DMS114 treated with DMSO at 0.1 percent for 48 hours (cell line): ENCODE results near the gene PTPRO.

Source experiments
- DNase-seq: peaks from one replicate; lab custom pipeline; 2025; ENCODE audit not compliant: unreplicated experiment; lab: John Stamatoyannopoulos, UW

Gene PTPRO

GRCh38 chr12:15550793-15551192 lies 228.5 kb downstream of the PTPRO start:
- DNase-seq: no peak

- no peak for DNase-seq
Measured at GRCh38 chr12:15555446-15555845, 233.1 kb downstream of the PTPRO start.

GRCh38 chr12:15556411-15557102 lies 234.2 kb downstream of the PTPRO start:
- DNase-seq: no peak

GRCh38 chr12:15558915-15559528 lies 236.7 kb downstream of the PTPRO start:
- DNase-seq: no peak

- no peak for DNase-seq
Measured at GRCh38 chr12:15561396-15561795, 239.1 kb downstream of the PTPRO start.

- no peak for DNase-seq
Measured at GRCh38 chr12:15562263-15562662, 240.0 kb downstream of the PTPRO start.

- DNase-seq: no peak
Measured at GRCh38 chr12:15563663-15564062, 241.4 kb downstream of the PTPRO start.

GRCh38 chr12:15574353-15574752 lies 252.0 kb downstream of the PTPRO start:
- DNase-seq: no peak

- DNase-seq: no peak
Measured at GRCh38 chr12:15575671-15576541, 253.6 kb downstream of the PTPRO start.

GRCh38 chr12:15580431-15580830 lies 258.1 kb downstream of the PTPRO start:
- DNase-seq: no peak

- DNase-seq: no peak
Measured at GRCh38 chr12:15581006-15581405, 258.7 kb downstream of the PTPRO start.

- no peak for DNase-seq
Measured at GRCh38 chr12:15583804-15584203, 261.5 kb downstream of the PTPRO start.

- DNase-seq: no peak
Measured at GRCh38 chr12:15584366-15585041, 262.2 kb downstream of the PTPRO start.

GRCh38 chr12:15589328-15590032 lies 267.2 kb downstream of the PTPRO start:
- no peak for DNase-seq

GRCh38 chr12:15590180-15590826 lies 268.0 kb downstream of the PTPRO start:
- DNase-seq: peak; percentile 85

- DNase-seq: no peak
Measured at GRCh38 chr12:15591811-15592210, 269.5 kb downstream of the PTPRO start.

GRCh38 chr12:15592934-15593333 lies 270.6 kb downstream of the PTPRO start:
- no peak for DNase-seq

- no peak for DNase-seq
Measured at GRCh38 chr12:15596174-15596573, 273.9 kb downstream of the PTPRO start.

GRCh38 chr12:15597125-15597830 lies 275.0 kb downstream of the PTPRO start:
- no peak for DNase-seq
